GM12865 (cell line): Measurements from ENCODE around the gene FAM210A.
"Not testable (repeated sequence)": the region's sequence is repeated elsewhere in the genome, so short reads cannot be mapped to it uniquely, and the experiment has no call there.

Experiments
- DNase-seq: peaks from one replicate; pipeline ENCODE4 v3.0.0; 2010; ENCODE audit warnings: low read depth
- H3K4me3 ChIP-seq: 2 replicates; pipeline ENCODE4 v1.5.1; 2011; ENCODE audit warnings: mild to moderate bottlenecking, low read depth, low read length, control low read depth
- TF ChIP-seq, protein P1 (sequence below): IDR thresholded peaks from 2 replicates; pipeline ENCODE4 v1.5.1; 2011; ENCODE audit warnings: low read length, control low read depth, low read depth, inconsistent platforms; ENCODE audit not compliant: insufficient read depth; ENCODE audit errors: missing control alignments

Gene FAM210A

DNA sequence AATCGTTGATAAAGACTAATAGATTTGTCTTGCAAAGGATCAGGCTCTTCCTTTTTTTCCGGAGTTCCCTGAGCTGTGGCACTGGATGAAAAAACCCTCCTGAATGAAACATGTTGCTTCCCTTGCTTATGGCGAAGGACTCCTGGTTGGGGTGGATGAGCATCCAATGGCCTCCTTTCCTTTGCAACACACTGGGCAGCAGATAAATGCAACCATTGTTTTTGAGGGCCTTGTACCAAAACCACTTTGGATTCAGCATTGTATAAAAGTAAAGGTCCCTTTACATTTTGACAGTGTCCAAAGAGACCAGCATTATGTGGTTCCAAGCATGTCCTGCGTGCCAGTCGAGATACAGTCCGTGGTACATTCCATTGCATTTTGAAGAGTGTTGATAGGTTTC lies 44.7 kb downstream of the FAM210A start:
- no peak overlapping the region for H3K4me3 ChIP-seq
- TF ChIP-seq, protein P1, sequence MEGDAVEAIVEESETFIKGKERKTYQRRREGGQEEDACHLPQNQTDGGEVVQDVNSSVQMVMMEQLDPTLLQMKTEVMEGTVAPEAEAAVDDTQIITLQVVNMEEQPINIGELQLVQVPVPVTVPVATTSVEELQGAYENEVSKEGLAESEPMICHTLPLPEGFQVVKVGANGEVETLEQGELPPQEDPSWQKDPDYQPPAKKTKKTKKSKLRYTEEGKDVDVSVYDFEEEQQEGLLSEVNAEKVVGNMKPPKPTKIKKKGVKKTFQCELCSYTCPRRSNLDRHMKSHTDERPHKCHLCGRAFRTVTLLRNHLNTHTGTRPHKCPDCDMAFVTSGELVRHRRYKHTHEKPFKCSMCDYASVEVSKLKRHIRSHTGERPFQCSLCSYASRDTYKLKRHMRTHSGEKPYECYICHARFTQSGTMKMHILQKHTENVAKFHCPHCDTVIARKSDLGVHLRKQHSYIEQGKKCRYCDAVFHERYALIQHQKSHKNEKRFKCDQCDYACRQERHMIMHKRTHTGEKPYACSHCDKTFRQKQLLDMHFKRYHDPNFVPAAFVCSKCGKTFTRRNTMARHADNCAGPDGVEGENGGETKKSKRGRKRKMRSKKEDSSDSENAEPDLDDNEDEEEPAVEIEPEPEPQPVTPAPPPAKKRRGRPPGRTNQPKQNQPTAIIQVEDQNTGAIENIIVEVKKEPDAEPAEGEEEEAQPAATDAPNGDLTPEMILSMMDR, result no peak
- no peak for DNase-seq

DNA sequence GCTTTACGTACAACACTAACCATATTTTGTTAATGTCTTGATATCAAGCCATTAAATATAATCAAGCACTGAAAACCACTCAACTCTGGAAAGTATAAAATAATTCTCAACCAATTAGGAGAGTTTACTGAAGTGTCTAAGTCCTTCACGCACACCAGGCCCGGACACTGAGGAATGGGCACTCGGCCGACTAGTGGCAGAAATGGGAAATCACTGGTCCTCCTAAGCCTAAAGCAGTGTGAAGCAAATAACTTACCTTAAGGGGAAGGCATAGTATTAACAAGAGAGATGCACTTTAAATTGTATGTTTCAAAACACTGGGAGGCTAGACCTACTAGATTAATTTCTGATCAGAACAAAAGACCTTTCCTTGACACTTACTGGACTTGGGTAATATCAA lies 45.7 kb downstream of the FAM210A start:
- TF ChIP-seq, protein P1, result peak; percentile 21
- no peak overlapping the region for H3K4me3 ChIP-seq
- DNase-seq, result peak; percentile 13

DNA sequence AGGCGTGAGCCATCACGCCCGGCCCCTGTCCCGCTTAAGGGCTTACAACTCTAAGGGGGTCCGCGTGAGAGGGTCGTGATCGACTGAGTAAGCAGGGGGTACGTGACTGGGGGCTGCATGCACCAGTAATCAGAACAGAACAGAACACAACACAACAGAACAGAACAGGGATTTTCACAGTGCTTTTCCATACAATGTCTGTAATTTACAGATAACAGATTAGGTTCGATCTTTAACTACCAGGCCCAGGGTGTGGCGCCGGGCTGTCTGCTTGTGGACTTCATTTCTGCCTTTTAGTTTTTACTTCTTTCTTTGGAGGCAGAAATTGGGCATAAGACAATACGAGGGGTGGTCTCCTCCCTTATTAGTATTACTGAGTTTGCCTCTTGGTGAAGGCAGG lies 49.0 kb downstream of the FAM210A start:
- not testable (repeated sequence) for DNase-seq, H3K4me3 ChIP-seq

GRCh38 chr18:13676471-13676870 lies 49.9 kb downstream of the FAM210A start:
- DNase-seq, result no peak
- TF ChIP-seq, protein P1, result no peak
- no peak overlapping the region for H3K4me3 ChIP-seq

DNA sequence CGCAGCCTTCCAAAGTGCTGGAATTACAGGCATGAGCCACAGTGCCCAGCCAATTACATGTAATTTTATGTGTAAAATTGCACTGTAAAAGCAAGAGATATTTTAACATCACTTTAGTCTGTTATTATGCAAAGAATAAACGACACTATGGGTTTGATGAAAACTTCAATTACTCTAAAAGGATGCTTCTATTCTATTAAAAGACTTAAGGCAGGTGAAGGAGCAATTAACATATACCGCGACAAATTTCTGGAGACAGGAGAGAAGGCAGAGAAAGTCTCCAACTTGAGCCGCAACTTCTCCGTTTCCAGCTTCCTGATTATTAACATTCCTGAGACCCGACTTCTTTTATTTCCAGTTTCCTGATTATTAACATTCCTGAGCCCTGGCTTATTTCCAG lies 53.7 kb downstream of the FAM210A start:
- DNase-seq, result no peak
- H3K4me3 ChIP-seq, result no peak overlapping the region
- TF ChIP-seq, protein P1, result no peak

DNA sequence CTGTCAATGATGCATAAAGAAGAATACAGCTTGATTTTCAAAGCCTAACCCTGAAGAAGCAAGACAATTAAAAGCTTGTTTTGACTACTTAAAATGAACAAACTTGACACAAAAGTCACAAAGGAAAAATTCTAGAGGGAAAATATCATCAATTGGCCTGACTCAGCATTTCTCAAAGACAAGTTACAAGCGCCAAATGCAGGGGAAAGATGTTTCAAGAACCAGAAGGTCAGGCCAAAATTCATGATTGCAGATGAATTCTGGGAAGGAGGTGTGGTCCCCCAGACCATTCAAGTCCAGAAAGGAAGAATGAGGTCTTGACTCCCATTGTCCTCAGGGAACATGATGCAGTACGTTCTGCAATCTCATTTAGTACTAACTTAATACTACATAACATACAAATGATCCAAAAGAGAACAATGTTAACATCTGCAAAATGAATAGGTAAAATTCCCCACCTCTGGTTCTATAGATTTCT lies 64.5 kb downstream of the FAM210A start:
- DNase-seq, result no peak
- H3K4me3 ChIP-seq, result no peak overlapping the region
- TF ChIP-seq, protein P1, result no peak

DNA sequence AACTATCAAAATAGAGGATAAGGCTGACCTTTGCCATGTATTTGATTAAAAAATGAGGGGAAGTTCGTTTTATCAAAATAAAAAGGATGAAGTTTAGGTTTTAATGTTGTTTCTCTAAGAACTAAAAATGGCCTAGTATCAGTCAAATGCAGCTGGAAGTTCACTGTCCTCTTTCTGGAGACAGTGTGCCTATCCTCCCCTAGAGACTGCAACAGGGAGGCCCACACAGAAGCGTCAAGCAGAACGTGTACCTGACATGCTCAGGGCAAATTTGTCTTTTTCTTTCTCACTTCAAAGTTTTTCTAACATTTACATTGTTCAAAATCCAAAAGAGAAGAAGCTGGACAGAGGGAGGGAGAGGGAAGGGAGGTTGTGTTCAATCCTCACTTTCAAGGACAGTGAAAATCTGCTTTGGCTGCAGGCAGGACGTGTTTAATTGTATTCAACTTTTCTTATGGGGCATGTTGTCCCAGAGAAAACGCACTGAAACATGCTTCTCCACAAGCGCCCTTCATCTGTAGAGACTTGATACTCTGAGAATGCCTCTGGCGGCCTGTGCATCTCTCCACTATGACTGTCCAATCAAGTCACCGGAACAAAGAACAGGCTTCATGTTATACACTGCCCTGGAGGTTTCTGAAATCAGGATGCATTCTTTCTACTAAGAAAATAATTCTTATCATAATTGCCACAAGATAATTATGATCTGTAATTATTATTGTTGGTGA lies 65.1 kb downstream of the FAM210A start:
- DNase-seq, result no peak
- no peak overlapping the region for H3K4me3 ChIP-seq
- TF ChIP-seq, protein P1, result no peak
